GM12878 (cell line): Measurements from ENCODE around the gene MAGIX. TPM values are rescaled to one million over a fixed set of nuclear protein-coding genes. Genes with fewer than 3 reads are reported as not detected.
A peak's percentile ranks its signal among the peaks of the same experiment; 100 is the strongest.

Experiments
- LARP7 ChIP-seq: fragments of 450-650 bp; IDR thresholded peaks from 2 replicates; pipeline ENCODE4 v1.6.1; 2017; ENCODE audit warnings: mild to moderate bottlenecking
- POLR2A ChIP-seq: IDR thresholded peaks from 2 replicates; pipeline ENCODE4 v1.6.1; 2011; ENCODE audit warnings: low read depth, mild to moderate bottlenecking, low read length
- RCOR1 ChIP-seq: conservative IDR thresholded peaks from 2 replicates; pipeline ENCODE4 v1.6.1; 2012; ENCODE audit warnings: low read depth, low read length, improper control_type of control experiment
- ZNF592 ChIP-seq: fragments of 450-650 bp; IDR thresholded peaks from 2 replicates; pipeline ENCODE4 v1.6.1; 2017; ENCODE audit warnings: mild to moderate bottlenecking, moderate library complexity
- polyA plus RNA-seq, 11 experiments: library from polyadenylated mRNA; depleted of rRNA in 4 of 11; unstranded in 6 of 11; stranded (reverse) in 5 of 11; fragments of >200 nt; fragmentation: Nextera tagmentation in 4 of 11; fragmentation: Illumina TruSeq in 1 of 11; extraction: Ambion mirVana in 4 of 11; extraction: Trizol in 1 of 11; gene quantifications; 1 replicate in 1 of 11; 2 replicates in 10 of 11; pipeline versions ENCODE4 v1.2.1 to v1.2.3, GENCODE V29; 2011 to 2016; ENCODE audit warnings: inconsistent platforms in 2 of 11, missing spikeins in 2 of 11, low read depth in 1 of 11
- total RNA-seq, 4 experiments: library from RNA; depleted of rRNA in 3 of 4; stranded (reverse); fragments of >200 nt in 3 of 4; fragmentation: Illumina TruSeq in 1 of 4; extraction: Trizol in 1 of 4; gene quantifications; 2 replicates each; pipeline versions ENCODE4 v1.2.1 to v1.2.3, GENCODE V29; 2013 to 2021

MAGIX gene
- total and polyA plus RNA-seq, 10 of the 15 experiments (the other 5 are each of a cell fraction or from before 2014, with no cell fraction given), result 0.03 to 2.5 (median 0.82) TPM

- TF ChIP-seq LARP7 (peak; percentile 50; the same call in 1 of the 2 replicates), RCOR1 (no peak), POLR2A (peak; percentile 50; the same call in 1 of the 2 replicates), ZNF592 (no peak)
Observed at GRCh38 chrX:49184294-49185281, 22.0 kb downstream of the MAGIX start (continued).
